Stimulated activated CD4-positive, alpha-beta T cell treated with anti-CD3 and anti-CD28 coated beads, Interleukin-4, amount 100 ng/mL, for 48 hours (primary cell): ENCODE results near the gene INAFM1.
"Not testable (repeated sequence)": the region's sequence is repeated elsewhere in the genome, so short reads cannot be mapped to it uniquely, and the experiment has no call there.

Experiments used
- DNase-seq, 2 donors: peaks; one replicate each; pipeline ENCODE4 v3.0.0-alpha.2; 2020; ENCODE audit warnings: low read depth in 2 of 2

The INAFM1 gene

GRCh38 chr19:47240996-47241918 is 33.4 kb upstream of the INAFM1 start:
- DNase-seq, result peak; percentile 81 to 82

- DNase-seq, result no peak
Observed at GRCh38 chr19:47241919-47242577, 32.6 kb upstream of the INAFM1 start.

- no peak for DNase-seq
Observed at GRCh38 chr19:47243364-47243775, 31.3 kb upstream of the INAFM1 start.

- DNase-seq, result peak; percentile 86 to 90
Observed at GRCh38 chr19:47243776-47244547, 30.7 kb upstream of the INAFM1 start.

- DNase-seq, result peak; percentile 72 to 85
Observed at GRCh38 chr19:47247308-47247990, 27.2 kb upstream of the INAFM1 start.

- DNase-seq, result not testable (repeated sequence)
Observed at GRCh38 chr19:47253016-47253415, 21.7 kb upstream of the INAFM1 start.

- no peak for DNase-seq
Observed at GRCh38 chr19:47253467-47253881, 21.2 kb upstream of the INAFM1 start.

GRCh38 chr19:47253970-47254369 is 20.7 kb upstream of the INAFM1 start:
- no peak for DNase-seq

- peak; percentile 93 to 95 for DNase-seq
Observed at GRCh38 chr19:47255879-47256692, 18.6 kb upstream of the INAFM1 start, which contains the start of gene CCDC9. Gene CCDC9, plus strand, starts transcription at chr19:47256525. Its CDS starts 1,876 bp downstream, at chr19:47258401.

GRCh38 chr19:47256693-47257410 is 17.8 kb upstream of the INAFM1 start:
- peak; percentile 100 for DNase-seq

- no peak for DNase-seq
Observed at GRCh38 chr19:47257411-47258169, 17.1 kb upstream of the INAFM1 start.

- no peak for DNase-seq
Observed at GRCh38 chr19:47258434-47258833, 16.3 kb upstream of the INAFM1 start.

- DNase-seq, result no peak
Observed at GRCh38 chr19:47258895-47259555, 15.7 kb upstream of the INAFM1 start.

GRCh38 chr19:47260476-47260875 is 14.2 kb upstream of the INAFM1 start:
- DNase-seq, result no peak

- DNase-seq, result not testable (repeated sequence)
Observed at GRCh38 chr19:47261946-47262793, 12.5 kb upstream of the INAFM1 start.

- no peak for DNase-seq
Observed at GRCh38 chr19:47264629-47265028, 10.1 kb upstream of the INAFM1 start.

- DNase-seq, result no peak
Observed at GRCh38 chr19:47266401-47266941, 8.2 kb upstream of the INAFM1 start.
